ENCODE measurements around the gene BANK1.

The BANK1 gene

DNA sequence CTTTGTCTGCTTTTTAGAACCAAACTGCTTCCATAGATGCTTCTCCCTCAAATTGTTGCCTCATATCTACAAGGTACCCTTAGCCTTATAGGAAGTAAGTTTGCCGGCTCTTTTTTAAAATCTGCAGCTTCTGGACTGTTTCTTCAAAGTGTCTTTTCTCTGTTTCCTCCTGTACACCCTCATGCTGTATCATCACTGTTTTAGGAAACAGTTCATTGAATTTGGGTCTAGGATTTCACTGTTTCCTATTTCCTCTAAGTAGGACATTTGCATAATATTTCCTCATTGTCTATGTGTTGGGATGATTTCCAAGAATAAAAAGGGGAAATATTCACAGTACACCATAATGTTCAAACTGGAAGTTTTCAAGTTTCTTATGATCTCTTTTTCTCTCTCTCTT, 43.0 kb downstream of the BANK1 start:
- no peak overlapping the region for H3K4me3 ChIP-seq (ENCODE audit: low read length)
- TF ChIP-seq, protein P1, sequence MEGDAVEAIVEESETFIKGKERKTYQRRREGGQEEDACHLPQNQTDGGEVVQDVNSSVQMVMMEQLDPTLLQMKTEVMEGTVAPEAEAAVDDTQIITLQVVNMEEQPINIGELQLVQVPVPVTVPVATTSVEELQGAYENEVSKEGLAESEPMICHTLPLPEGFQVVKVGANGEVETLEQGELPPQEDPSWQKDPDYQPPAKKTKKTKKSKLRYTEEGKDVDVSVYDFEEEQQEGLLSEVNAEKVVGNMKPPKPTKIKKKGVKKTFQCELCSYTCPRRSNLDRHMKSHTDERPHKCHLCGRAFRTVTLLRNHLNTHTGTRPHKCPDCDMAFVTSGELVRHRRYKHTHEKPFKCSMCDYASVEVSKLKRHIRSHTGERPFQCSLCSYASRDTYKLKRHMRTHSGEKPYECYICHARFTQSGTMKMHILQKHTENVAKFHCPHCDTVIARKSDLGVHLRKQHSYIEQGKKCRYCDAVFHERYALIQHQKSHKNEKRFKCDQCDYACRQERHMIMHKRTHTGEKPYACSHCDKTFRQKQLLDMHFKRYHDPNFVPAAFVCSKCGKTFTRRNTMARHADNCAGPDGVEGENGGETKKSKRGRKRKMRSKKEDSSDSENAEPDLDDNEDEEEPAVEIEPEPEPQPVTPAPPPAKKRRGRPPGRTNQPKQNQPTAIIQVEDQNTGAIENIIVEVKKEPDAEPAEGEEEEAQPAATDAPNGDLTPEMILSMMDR (IDR thresholded peaks at IDR 0.05; ENCODE audit: insufficient read depth, low read depth, low read length, missing control alignments) = no peak
- DNase-seq (ENCODE audit: low read depth) = no peak

DNA sequence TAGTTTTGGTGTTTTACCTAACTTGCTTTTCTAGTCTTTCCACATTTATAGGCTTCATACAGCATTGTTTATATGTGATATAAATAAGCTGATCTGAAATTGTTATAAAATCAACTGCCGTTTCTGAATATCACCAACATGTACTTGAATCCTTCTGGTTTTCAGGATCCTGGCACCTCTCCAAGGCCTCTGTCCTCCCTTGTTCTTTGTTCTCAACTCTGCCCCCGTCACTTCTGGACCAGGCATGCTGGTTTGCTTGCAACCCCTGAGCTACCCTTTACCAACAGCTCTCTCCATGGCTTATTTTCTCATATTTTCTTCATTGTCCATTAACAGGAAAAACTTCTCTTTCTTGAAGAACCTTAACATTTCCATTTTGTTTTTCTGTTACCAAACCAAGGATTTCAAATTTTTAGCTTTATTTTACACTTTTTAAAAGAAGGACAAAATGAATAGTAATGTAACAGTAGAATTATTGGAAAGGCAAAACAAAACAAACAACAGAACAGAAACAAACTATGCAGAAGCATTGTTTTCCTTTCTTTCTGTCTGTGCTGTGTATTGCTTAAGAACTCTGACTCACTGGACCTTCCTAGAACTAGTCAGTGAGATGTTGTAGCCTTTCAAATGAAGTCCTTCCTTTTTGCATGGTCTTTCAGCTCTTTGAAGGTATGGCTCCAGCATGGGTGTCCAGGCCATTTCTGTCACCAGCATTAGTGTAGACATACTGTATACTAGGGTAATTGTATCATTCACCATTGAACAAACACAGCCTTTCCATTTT, 44.8 kb downstream of the BANK1 start:
- DNase-seq (ENCODE audit: low read depth) = peak; percentile 83
- TF ChIP-seq, protein P1 (IDR thresholded peaks at IDR 0.05; ENCODE audit: insufficient read depth, low read depth, low read length, missing control alignments) = no peak
- H3K4me3 ChIP-seq (ENCODE audit: low read length) = peak overlapping the region; percentile 21

DNA sequence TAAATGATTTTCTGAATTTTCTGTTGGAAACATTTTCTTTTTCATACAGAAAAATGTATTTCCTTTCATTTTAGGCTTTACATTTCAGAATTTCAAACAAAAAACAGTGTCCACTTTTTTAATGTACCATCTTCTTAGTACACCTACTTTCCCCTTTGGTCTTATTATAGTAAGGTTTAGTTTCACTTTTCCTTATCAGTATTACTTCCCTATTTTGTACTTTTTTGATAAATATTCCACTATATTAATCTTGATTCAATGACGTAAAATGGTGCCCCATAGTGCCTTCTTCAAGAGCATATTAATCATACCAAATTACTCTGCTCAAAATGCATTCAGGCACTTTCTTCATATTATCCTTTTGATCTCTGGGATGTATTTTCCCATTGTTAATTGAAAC, 52.5 kb downstream of the BANK1 start:
- TF ChIP-seq, protein P1 (IDR thresholded peaks at IDR 0.05; ENCODE audit: insufficient read depth, low read depth, low read length, missing control alignments) = no peak

DNA sequence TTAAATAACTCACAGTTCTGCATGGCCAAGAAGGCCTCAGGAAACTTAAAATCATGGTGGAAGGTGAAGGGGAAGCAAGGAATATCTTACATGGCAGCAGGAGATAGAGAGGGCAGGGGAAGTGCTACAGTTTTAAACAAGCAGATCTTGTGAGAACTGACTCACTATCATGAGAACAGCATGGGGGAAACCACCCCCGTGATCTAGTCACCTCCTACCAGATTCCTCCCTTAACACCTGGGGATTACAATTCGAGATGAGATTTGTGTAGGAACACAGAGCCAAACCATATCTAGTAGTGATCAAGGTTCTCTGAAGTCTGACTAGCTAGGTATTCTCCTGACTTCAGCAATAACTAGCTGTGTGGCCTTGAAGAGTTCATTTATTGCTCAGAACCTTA, 56.0 kb downstream of the BANK1 start:
- H3K4me3 ChIP-seq (ENCODE audit: low read length) = no peak overlapping the region
- TF ChIP-seq, protein P1 (IDR thresholded peaks at IDR 0.05; ENCODE audit: insufficient read depth, low read depth, low read length, missing control alignments) = no peak
- peak; percentile 9 for DNase-seq (ENCODE audit: low read depth)

More for the DNA sequence above, 52.5 kb downstream of the BANK1 start:
- no peak overlapping the region for H3K4me3 ChIP-seq (ENCODE audit: low read length)
- DNase-seq (ENCODE audit: low read depth) = no peak

DNA sequence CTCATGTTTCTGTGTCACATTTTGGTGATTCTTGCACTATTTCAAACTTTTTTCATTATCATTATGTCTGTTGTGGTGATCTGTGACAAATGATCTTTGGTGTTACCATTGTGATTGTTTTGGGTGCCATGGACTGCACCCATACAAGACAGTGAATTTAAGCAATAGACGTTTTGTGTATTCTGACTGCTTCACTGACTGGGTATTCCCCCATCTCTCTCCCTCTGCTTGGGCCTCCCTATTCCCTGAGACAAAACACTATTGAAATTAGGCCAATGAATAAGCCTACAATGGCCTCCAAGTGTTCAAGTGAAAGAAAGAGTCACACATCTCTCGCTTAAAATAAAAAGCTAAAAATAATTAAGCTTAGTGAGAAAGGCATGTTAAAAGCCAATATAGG, 60.2 kb downstream of the BANK1 start:
- TF ChIP-seq, protein P1 (IDR thresholded peaks at IDR 0.05; ENCODE audit: insufficient read depth, low read depth, low read length, missing control alignments) = no peak
- no peak overlapping the region for H3K4me3 ChIP-seq (ENCODE audit: low read length)
- DNase-seq (ENCODE audit: low read depth) = no peak

DNA sequence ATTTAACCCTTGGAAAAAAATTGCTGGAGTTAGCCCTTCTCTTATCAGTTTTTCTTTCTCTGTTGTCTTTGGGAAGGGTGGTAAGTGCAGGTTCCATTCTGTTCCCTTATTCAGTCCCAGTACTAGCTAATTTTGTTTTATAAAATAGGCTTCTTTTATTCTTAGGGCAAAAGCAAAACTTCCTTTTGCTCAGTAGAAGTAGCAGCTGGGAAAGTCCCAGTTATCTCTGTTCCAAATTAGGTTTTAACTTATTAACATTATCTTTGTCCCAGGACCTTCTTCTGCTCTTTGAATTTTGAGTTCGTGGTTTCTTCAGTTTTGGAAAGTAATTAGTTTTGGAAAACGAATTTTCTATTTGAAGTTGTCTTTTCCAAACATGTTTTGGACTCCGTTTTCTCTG, 61.1 kb downstream of the BANK1 start:
- no peak for DNase-seq (ENCODE audit: low read depth)
- H3K4me3 ChIP-seq (ENCODE audit: low read length) = no peak overlapping the region
- TF ChIP-seq, protein P1 (IDR thresholded peaks at IDR 0.05; ENCODE audit: insufficient read depth, low read depth, low read length, missing control alignments) = no peak

DNA sequence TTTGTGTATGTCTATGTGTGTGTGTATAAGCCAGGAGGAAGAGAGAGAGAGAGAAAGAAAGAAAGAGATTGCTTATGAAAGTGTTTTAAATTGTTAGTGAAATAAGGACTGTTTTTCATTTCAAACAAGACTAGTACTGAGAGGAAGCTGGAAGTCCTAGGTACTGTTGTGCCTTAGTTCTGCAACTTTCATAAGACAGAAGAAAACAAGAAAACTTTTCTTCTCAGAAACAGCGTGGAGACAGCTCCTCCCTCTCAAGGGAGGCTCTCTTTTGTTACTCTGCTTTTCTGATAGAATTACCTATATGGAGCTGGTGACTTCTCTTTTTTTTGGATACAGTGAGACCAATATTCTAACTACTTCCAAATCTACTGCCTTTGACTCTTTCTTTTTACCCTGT, 62.5 kb downstream of the BANK1 start:
- DNase-seq (ENCODE audit: low read depth) = no peak
- TF ChIP-seq, protein P1 (IDR thresholded peaks at IDR 0.05; ENCODE audit: insufficient read depth, low read depth, low read length, missing control alignments) = no peak
- no peak overlapping the region for H3K4me3 ChIP-seq (ENCODE audit: low read length)
